Measurements from ENCODE around the gene ADAM22.

GRCh38 chr7:88071994-88072714, 138.1 kb downstream of the ADAM22 start:
- TF ChIP-seq TAF1 (IDR thresholded peaks at IDR 0.05; ENCODE audit: borderline replicate concordance, low read depth, low read length), result no peak
- no peak for TF ChIP-seq POLR2AphosphoS5 (IDR thresholded peaks at IDR 0.05; ENCODE audit: low read depth, low read length)
- TF ChIP-seq POLR2A (IDR thresholded peaks at IDR 0.05; ENCODE audit: low read depth, low read length), result no peak
